SU-DHL-6 (cell line): ENCODE data around the gene FAM3D.

Experiments used
- CTCF ChIP-seq: fragments of 200-600 bp; sonication (generic); IDR thresholded peaks from one replicate; pipeline ENCODE4 v1.5.1; 2017; ENCODE audit warnings: antibody characterized with exemption, mild to moderate bottlenecking, low read length, moderate library complexity; ENCODE audit not compliant: insufficient read depth, poor library complexity, severe bottlenecking
- EZH2phosphoT487 ChIP-seq: fragments of 200-600 bp; sonication (generic), shearing (Covaris generic); conservative IDR thresholded peaks from 2 replicates; pipeline ENCODE4 v1.6.1; 2018; ENCODE audit warnings: mild to moderate bottlenecking, antibody characterized with exemption, low read length, moderate library complexity, mixed read lengths

- TF ChIP-seq CTCF: no peak
- TF ChIP-seq EZH2phosphoT487: no peak
These were observed 16.5 kb upstream of the FAM3D start for GRCh38 chr3:58683001-58683458.
